Stomach (tissue), 9 donors: ENCODE results near the gene ZXDC. TPM values are rescaled to one million over a fixed set of nuclear protein-coding genes. Genes with fewer than 3 reads are reported as not detected.

Experiments used
- DNase-seq, 2 donors: peaks; one replicate each; pipeline versions ENCODE4 v3.0.0 to v3.0.0-alpha.2; 2013 to 2019
- H3K27ac ChIP-seq, 5 donors: fragments of 200-600 bp in 4 of 5; sonication (generic) in 4 of 5; one replicate each; pipeline ENCODE4 v1.5.1; 2013 to 2019; ENCODE audit warnings: mild to moderate bottlenecking in 1 of 5, moderate library complexity in 1 of 5
- H3K27me3 ChIP-seq, 3 donors: fragments of 200-600 bp; sonication (generic); one replicate each; pipeline ENCODE4 v1.5.1; 2017 to 2019; ENCODE audit warnings: mixed run types in 1 of 3
- H3K36me3 ChIP-seq, 4 donors: fragments of 200-600 bp; sonication (generic); 1 replicate in 3 of 4; 2 replicates in 1 of 4; pipeline ENCODE4 v1.5.1; 2016 to 2019
- H3K4me1 ChIP-seq, 4 donors: fragments of 200-600 bp; sonication (generic); one replicate each; pipeline ENCODE4 v1.5.1; 2016 to 2019
- H3K4me3 ChIP-seq, 4 donors: fragments of 200-600 bp; sonication (generic) in 3 of 4; one replicate each; pipeline ENCODE4 v1.5.1; 2016 to 2019; ENCODE audit warnings: mild to moderate bottlenecking in 1 of 4
- H3K9me3 ChIP-seq, 4 donors: fragments of 200-600 bp; sonication (generic); one replicate each; pipeline ENCODE4 v1.5.1; 2016 to 2019
- EP300 ChIP-seq: sonication (generic); formaldehyde crosslinking; IDR thresholded peaks from one replicate; pipeline ENCODE4 v1.6.1; 2017; ENCODE audit warnings: antibody characterized with exemption
- POLR2A ChIP-seq, 4 donors: fragments of 450-650 bp; IDR thresholded peaks; one replicate each; pipeline ENCODE4 v1.6.1; 2016; ENCODE audit warnings: antibody characterized with exemption in 4 of 4, control low read depth in 2 of 4, mild to moderate bottlenecking in 1 of 4, moderate library complexity in 1 of 4
- POLR2AphosphoS5 ChIP-seq, 3 donors: sonication (generic); formaldehyde crosslinking; IDR thresholded peaks; one replicate each; pipeline ENCODE4 v1.6.1; 2016; ENCODE audit warnings: antibody characterized with exemption in 3 of 3
- WGBS, 5 donors: extraction: QIAGEN DNeasy Blood & Tissue Kit in 3 of 5; methylation state at CpG; one replicate each; pipeline versions ENCODE4 v1.1.5 to v1.1.7; 2013 to 2018; 5-methylcytosine and 5-hydroxymethylcytosine counted together
- intact Hi-C: fragments of 100-400 bp; cut with DNase I; formaldehyde crosslinking; loops from one replicate; pipeline ENCODE4 v1.15.1; 2023; ENCODE audit warnings: low total_unique reads
- polyA plus RNA-seq, 3 donors: library from polyadenylated mRNA; stranded (reverse); fragments of 200-250 nt; gene quantifications; one replicate each; pipeline ENCODE4 v1.2.3, GENCODE V29; 2013
- total RNA-seq, 5 donors: library from RNA; depleted of rRNA; stranded (reverse); fragments of >200 nt; gene quantifications; one replicate each; pipeline versions ENCODE4 v1.1.0 to v1.2.3, GENCODE V29; 2014 to 2016
- TF ChIP-seq, protein P1 (sequence below), 7 experiments: fragments of 450-650 bp in 4 of 7; fragments of 200-600 bp in 3 of 7; sonication (generic) in 3 of 7; IDR thresholded peaks; one replicate each; pipeline ENCODE4 v1.5.1; 2016 to 2019; ENCODE audit warnings: antibody characterized with exemption in 7 of 7, control low read depth in 2 of 7, mild to moderate bottlenecking in 1 of 7
- donor health status: healthy with polysubstance abuse.
- donor health status: Bipolar disorder and iron deficiency.
- donor health status: healthy.

Gene ZXDC
- total and polyA plus RNA-seq, 8 donors = 6.1 to 73.2 (median 22.4) TPM

DNA sequence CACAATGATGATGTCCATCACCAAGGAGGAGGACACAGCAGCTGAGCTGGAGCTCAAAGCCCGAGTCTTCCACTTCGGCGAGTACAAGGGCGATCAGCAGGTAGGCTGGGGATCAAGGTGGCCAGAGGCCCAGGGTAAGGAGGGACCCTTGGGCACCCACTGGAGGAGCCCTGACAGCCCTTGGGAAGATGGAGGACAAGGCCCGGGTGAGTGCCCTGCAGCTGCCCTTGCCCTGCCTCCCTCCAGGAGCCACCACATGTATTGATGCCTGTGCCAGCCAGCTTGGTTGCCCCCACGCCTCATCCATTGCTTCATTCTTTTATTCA lies 42.6 kb downstream of the ZXDC start:
- peaks cover 0 to 6% (median 3%) of the 10 kb centered on the region in 4 donors for H3K9me3 ChIP-seq
- 96 to 99% (median 98%) methylated on average over 6 of the region's 6 CpGs for WGBS, 5 donors
- no peaks in the 10 kb centered on the region for H3K27me3 ChIP-seq
- H3K36me3 ChIP-seq = peaks cover 24 to 54% (median 44%) of the 10 kb centered on the region in 4 donors
- H3K27ac ChIP-seq = no peak overlapping the region
- DNase-seq = peak in 1 of 2 donors; percentile 20
- no peaks in the 10 kb centered on the region for H3K4me1 ChIP-seq
- no peak overlapping the region for H3K4me3 ChIP-seq
- TF ChIP-seq, protein P1, sequence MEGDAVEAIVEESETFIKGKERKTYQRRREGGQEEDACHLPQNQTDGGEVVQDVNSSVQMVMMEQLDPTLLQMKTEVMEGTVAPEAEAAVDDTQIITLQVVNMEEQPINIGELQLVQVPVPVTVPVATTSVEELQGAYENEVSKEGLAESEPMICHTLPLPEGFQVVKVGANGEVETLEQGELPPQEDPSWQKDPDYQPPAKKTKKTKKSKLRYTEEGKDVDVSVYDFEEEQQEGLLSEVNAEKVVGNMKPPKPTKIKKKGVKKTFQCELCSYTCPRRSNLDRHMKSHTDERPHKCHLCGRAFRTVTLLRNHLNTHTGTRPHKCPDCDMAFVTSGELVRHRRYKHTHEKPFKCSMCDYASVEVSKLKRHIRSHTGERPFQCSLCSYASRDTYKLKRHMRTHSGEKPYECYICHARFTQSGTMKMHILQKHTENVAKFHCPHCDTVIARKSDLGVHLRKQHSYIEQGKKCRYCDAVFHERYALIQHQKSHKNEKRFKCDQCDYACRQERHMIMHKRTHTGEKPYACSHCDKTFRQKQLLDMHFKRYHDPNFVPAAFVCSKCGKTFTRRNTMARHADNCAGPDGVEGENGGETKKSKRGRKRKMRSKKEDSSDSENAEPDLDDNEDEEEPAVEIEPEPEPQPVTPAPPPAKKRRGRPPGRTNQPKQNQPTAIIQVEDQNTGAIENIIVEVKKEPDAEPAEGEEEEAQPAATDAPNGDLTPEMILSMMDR (IDR thresholded peaks at IDR 0.05) = no peak
- TF ChIP-seq POLR2AphosphoS5 (IDR thresholded peaks at IDR 0.05) (no peak), POLR2A (IDR thresholded peaks at IDR 0.05) (no peak), EP300 (no peak)
- intact Hi-C loops = no loop called here

DNA sequence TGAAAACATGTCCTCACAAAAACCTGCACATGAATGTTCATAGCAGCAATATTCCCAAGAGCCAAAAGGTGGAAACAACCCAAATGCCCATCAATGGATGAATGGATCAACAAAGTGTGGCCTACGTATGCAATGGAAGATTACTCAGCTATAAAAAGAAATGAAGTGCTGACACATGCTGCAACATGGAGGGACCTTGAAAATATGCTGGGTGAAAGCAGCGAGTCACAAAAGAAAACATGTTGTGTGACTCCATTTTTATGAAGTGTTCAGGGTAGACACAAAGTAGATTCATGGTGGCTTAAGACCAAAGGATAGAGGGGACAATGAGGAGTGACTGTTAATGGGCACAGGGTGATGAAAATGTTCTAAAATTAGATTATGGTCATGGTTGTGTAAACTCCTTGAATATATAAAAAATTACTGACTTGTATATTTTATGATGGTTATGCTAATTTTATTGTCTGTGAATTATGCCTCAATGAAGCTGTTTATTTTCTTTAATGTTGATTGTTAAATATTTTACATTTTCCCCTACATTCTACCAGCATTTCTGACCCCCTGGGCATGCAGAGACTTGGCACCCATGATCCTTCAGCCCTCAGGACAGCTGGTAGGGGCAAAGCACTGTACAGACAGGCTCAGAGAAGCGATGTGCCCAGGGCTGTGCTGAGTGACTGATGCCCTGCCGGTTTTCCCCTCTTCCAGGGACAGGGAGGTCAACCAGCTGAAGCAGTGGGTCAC lies 43.2 kb downstream of the ZXDC start:
- peaks cover 19 to 49% (median 38%) of the 10 kb centered on the region in 4 donors for H3K36me3 ChIP-seq
- intact Hi-C loops = no loop called here
- H3K9me3 ChIP-seq = peaks cover 0 to 12% (median 5%) of the 10 kb centered on the region in 4 donors
- no peak overlapping the region for H3K27ac ChIP-seq
- H3K4me1 ChIP-seq = no peaks in the 10 kb centered on the region
- H3K4me3 ChIP-seq = no peak overlapping the region
- TF ChIP-seq POLR2AphosphoS5 (IDR thresholded peaks at IDR 0.05) (no peak), EP300 (no peak), POLR2A (IDR thresholded peaks at IDR 0.05) (no peak)
- TF ChIP-seq, protein P1 (IDR thresholded peaks at IDR 0.05) = no peak
- DNase-seq = no peak
- WGBS, 5 donors = 84 to 94% (median 91%) methylated on average over 4 of the region's 4 CpGs
- no peaks in the 10 kb centered on the region for H3K27me3 ChIP-seq

DNA sequence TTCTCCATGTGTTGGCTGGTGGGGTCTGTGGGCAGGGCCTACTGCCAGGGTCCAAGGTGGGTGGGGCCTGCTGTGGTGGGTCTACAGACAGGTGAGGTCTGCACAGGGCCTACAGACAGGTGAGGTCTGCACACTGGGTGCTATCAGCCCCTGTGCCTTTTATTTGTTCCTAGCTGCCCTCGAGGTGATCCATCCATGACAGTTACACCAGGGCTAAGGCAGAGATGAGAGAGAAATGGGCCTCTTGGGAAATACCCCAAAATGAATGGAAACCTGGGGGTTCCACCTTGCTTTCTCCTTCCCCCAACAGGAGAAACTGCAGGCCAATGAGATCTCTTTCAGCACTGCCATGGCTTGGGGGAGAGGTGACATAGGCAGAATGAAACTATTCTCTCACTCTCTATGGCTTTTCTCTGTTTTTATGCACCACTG lies 44.6 kb downstream of the ZXDC start:
- Histone ChIP-seq H3K27ac (no peak overlapping the region), H3K4me1 (no peaks in the 10 kb centered on the region), H3K27me3 (no peaks in the 10 kb centered on the region), H3K9me3 (peaks cover 7 to 24% (median 14%) of the 10 kb centered on the region in 4 donors), H3K36me3 (peaks cover 5 to 35% (median 24%) of the 10 kb centered on the region in 4 donors), H3K4me3 (no peak overlapping the region)
- intact Hi-C loops = no loop called here
- DNase-seq = peak in 1 of 2 donors; percentile 8
- 83 to 94% (median 89%) methylated on average over 1 of the region's 1 CpG for WGBS, 5 donors
- TF ChIP-seq, protein P1 (IDR thresholded peaks at IDR 0.05) = no peak
- no peak for TF ChIP-seq EP300
- no peak for TF ChIP-seq POLR2AphosphoS5 (IDR thresholded peaks at IDR 0.05)
- TF ChIP-seq POLR2A (IDR thresholded peaks at IDR 0.05) = no peak

DNA sequence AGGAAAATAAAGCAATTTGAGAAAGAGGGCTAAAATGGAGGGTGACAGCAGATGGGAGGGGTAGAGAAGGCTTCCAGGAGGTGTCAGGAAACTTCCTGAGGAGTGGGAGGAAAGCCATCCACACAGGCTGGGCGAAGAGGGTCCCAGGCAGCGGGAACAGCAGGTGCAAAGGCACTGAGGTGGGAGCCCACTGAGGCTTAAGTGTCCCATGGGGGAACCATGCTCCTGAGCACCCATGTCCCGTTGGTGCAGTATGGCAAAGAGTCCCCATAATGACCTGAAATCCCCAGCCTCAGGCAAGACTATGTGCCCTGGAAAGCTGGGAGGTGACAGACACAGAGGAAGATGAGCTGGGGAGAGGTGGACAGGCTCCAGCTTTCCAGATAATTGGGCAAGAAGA lies 50.9 kb downstream of the ZXDC start:
- intact Hi-C loops = no loop called here
- TF ChIP-seq EP300 = no peak
- TF ChIP-seq POLR2AphosphoS5 (IDR thresholded peaks at IDR 0.05) = no peak
- TF ChIP-seq, protein P1 (IDR thresholded peaks at IDR 0.05) = no peak
- no peak for TF ChIP-seq POLR2A (IDR thresholded peaks at IDR 0.05)
- Histone ChIP-seq H3K4me1 (no peaks in the 10 kb centered on the region), H3K36me3 (peaks cover 0 to 11% (median 0%) of the 10 kb centered on the region in 4 donors), H3K4me3 (no peak overlapping the region), H3K27ac (no peak overlapping the region), H3K9me3 (peaks cover 9 to 34% (median 20%) of the 10 kb centered on the region in 4 donors), H3K27me3 (peaks cover 0 to 5% (median 0%) of the 10 kb centered on the region in 3 donors)
- peak in 1 of 2 donors; percentile 11 for DNase-seq
- 60 to 96% (median 83%) methylated on average over 3 of the region's 3 CpGs for WGBS, 5 donors
